ENCODE results near the gene MAGI1. TPM values are rescaled to one million over a fixed set of nuclear protein-coding genes. Genes with fewer than 3 reads are reported as not detected.
A peak's percentile ranks its signal among the peaks of the same experiment; 100 is the strongest.

Gene MAGI1
- total and polyA plus RNA-seq, 12 donors, result 5.7 to 58.2 (median 37.7) TPM

DNA sequence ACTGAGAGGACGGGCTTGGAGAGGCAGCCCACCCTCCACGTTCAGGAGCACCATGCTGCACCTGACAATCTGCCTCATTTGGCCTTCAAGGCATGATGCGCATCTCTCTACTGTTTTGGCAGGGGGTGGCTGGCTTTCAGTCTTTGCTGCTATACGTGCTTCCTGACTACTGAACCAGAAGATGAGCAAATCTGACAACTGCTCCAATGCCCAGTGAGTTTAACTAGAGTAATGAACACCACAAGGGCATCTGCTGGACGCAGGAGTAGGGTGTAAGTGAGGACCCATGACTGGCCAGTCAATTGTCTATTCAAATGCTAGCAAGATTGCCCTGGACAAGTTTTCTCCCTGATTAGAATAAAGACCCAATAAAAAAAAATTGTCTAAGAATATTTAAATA, 335.7 kb downstream of the MAGI1 start:
- ATAC-seq (no peak), DNase-seq (no peak)
- Histone ChIP-seq H3K4me3 (no peak overlapping the region), H3K27ac (no peak overlapping the region), H3K36me3 (no peaks in the 10 kb centered on the region), H3K9me3 (peaks cover 0 to 3% (median 0%) of the 10 kb centered on the region in 11 donors), H3K27me3 (no peaks in the 10 kb centered on the region), H3K4me1 (peaks cover 0 to 12% (median 3%) of the 10 kb centered on the region in 9 donors)
- intact Hi-C loops (cut with DNase I), result no loop called here
- TF ChIP-seq, protein P1, sequence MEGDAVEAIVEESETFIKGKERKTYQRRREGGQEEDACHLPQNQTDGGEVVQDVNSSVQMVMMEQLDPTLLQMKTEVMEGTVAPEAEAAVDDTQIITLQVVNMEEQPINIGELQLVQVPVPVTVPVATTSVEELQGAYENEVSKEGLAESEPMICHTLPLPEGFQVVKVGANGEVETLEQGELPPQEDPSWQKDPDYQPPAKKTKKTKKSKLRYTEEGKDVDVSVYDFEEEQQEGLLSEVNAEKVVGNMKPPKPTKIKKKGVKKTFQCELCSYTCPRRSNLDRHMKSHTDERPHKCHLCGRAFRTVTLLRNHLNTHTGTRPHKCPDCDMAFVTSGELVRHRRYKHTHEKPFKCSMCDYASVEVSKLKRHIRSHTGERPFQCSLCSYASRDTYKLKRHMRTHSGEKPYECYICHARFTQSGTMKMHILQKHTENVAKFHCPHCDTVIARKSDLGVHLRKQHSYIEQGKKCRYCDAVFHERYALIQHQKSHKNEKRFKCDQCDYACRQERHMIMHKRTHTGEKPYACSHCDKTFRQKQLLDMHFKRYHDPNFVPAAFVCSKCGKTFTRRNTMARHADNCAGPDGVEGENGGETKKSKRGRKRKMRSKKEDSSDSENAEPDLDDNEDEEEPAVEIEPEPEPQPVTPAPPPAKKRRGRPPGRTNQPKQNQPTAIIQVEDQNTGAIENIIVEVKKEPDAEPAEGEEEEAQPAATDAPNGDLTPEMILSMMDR (IDR thresholded peaks at IDR 0.05), result no peak
- 95 to 97% methylated on average over 5 of the region's 5 CpGs for WGBS, 2 donors

DNA sequence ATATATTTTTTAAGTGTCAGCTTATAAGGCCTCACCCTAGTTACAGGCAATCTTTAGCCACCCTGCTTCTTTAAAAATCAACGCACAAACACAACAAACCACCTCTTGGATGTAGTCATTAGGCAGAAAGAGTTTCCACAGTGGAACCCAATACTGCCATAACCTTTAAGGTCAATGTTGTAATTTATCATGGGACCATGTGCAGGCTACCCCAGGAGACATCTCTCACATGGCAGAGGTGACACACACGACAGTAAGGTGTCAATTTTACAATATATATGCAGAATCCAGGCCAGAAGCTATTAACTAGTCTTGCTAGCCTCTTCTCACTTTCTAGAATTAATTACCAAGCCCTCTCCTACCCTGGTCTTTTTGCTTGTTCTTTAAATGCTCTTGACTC, 336.5 kb downstream of the MAGI1 start:
- Histone ChIP-seq H3K27me3 (no peaks in the 10 kb centered on the region), H3K36me3 (no peaks in the 10 kb centered on the region), H3K27ac (no peak overlapping the region), H3K4me1 (peaks cover 0 to 12% (median 3%) of the 10 kb centered on the region in 9 donors), H3K4me3 (no peak overlapping the region), H3K9me3 (peaks cover 0 to 3% (median 0%) of the 10 kb centered on the region in 11 donors)
- TF ChIP-seq, protein P1 (IDR thresholded peaks at IDR 0.05), result no peak
- ATAC-seq, result no peak
- DNase-seq, result no peak
- intact Hi-C loops (cut with DNase I), result no loop called here
- 98% methylated on average over 2 of the region's 2 CpGs for WGBS, 2 donors

DNA sequence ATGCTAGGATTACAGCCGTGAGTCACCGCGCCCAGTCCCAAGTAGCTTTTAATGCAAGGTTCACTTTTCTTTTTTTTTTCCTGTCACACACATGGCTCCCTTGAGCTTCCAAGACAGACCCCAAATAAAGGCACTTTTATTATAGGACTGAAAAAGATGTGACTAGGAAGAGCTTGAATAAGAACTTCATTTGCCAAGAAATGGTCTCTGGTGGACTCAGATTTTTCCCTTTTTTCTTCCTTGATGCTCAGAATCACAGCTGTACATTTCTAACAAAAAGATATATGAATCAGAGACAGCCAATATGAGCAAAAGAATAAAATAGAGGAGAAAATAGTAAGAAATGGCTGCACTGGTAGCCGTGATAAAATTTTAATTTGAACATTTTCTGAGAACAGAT, 337.2 kb downstream of the MAGI1 start:
- TF ChIP-seq, protein P1 (IDR thresholded peaks at IDR 0.05), result no peak

DNA sequence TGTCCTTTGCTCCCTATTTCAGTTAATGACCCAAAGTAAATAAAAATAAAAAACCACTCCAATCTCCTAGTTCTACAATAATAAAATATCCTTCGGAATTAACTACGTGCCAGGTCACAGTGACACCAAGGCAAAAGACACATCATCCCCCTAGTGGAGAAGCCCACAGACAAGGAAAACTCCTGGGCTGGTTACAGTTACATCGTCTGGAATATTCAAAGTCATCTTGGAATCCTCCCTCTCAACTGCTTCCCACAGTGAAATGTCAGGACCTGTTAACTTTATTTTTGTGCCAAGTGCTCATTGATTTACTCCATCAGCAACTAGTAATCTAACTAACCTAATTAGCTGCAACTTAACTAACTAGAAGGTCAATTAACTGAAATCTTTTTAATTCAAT, 349.3 kb downstream of the MAGI1 start:
- intact Hi-C loops (cut with DNase I), result no loop called here
- peak in 1 of 8 donors; percentile 35 for ATAC-seq
- Histone ChIP-seq H3K9me3 (no peaks in the 10 kb centered on the region), H3K4me1 (peaks cover 0 to 35% (median 14%) of the 10 kb centered on the region in 9 donors), H3K36me3 (no peaks in the 10 kb centered on the region), H3K4me3 (no peak overlapping the region), H3K27ac (no peak overlapping the region), H3K27me3 (no peaks in the 10 kb centered on the region)
- DNase-seq, result no peak
- TF ChIP-seq, protein P1 (IDR thresholded peaks at IDR 0.05), result peak in 3 of 9 donors; percentile 18 to 20 (median 19)
- WGBS, 2 donors, result 66 to 78% methylated on average over 3 of the region's 3 CpGs

More for the DNA sequence above, 337.2 kb downstream of the MAGI1 start:
- Histone ChIP-seq H3K27ac (no peak overlapping the region), H3K9me3 (peaks cover 0 to 3% (median 0%) of the 10 kb centered on the region in 11 donors), H3K27me3 (no peaks in the 10 kb centered on the region), H3K36me3 (no peaks in the 10 kb centered on the region), H3K4me3 (no peak overlapping the region), H3K4me1 (peaks cover 0 to 10% (median 3%) of the 10 kb centered on the region in 9 donors)
- ATAC-seq (no peak), DNase-seq (no peak)
- WGBS, 2 donors, result 94% methylated on average over 4 of the region's 4 CpGs
- intact Hi-C loops (cut with DNase I), result no loop called here
